DND-41 (cell line): ENCODE results near the gene HABP4.

Experiments
- EZH2 ChIP-seq: IDR thresholded peaks from 3 replicates; pipeline ENCODE4 v1.6.1; 2012; ENCODE audit warnings: borderline replicate concordance, low read depth, mild to moderate bottlenecking, moderate library complexity, low read length, inconsistent platforms; ENCODE audit not compliant: severe bottlenecking
- TF ChIP-seq, protein P1 (sequence below): IDR thresholded peaks from 2 replicates; pipeline ENCODE4 v1.5.1; 2012; ENCODE audit warnings: borderline replicate concordance, low read length, moderate library complexity, mild to moderate bottlenecking; ENCODE audit not compliant: poor library complexity, severe bottlenecking; ENCODE audit errors: extremely low read depth

DNA sequence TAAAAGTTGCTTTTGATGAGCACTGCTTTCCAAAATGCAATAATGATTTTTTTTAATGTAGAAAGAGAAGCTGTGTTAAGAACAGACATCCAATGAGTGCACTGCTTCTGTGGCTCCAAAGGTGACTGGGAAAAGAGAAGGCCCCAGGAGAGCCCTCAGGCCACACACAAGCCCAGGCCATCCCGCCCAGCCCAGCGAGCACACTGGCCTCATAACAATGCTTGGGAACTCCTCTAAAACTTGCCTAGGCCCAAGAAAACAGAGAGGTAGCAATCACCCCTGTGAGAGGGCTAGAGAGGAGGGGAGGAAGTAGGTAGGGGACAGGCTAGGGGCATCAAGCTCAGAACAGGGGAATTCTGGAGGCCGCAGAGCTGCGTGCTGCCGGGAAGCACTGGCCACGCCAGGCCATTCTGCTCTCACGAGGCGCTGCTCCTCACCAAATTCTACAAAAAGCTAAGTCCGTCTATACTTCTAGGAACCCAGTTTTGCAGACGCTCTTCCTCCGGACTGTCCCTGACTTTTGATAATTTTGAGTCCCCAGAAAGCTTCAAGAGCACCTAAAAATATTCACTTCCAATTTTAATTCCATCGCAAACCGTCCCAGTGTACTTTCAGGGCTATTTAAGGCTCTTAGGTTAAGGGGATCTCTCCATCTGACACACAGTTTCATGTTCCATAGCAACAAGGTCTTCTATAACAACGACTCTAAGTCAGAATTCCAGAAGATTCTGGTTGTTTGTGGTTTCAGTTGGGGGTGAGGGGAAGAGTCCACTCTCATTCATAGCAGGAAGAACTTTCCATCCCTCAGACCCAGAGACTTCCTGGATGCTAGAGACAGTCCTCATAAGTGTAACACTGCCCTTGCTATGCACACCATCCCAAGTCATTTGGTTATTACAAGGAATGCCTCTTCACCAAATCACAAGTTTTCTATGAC is 51.0 kb downstream of the HABP4 start:
- TF ChIP-seq, protein P1, sequence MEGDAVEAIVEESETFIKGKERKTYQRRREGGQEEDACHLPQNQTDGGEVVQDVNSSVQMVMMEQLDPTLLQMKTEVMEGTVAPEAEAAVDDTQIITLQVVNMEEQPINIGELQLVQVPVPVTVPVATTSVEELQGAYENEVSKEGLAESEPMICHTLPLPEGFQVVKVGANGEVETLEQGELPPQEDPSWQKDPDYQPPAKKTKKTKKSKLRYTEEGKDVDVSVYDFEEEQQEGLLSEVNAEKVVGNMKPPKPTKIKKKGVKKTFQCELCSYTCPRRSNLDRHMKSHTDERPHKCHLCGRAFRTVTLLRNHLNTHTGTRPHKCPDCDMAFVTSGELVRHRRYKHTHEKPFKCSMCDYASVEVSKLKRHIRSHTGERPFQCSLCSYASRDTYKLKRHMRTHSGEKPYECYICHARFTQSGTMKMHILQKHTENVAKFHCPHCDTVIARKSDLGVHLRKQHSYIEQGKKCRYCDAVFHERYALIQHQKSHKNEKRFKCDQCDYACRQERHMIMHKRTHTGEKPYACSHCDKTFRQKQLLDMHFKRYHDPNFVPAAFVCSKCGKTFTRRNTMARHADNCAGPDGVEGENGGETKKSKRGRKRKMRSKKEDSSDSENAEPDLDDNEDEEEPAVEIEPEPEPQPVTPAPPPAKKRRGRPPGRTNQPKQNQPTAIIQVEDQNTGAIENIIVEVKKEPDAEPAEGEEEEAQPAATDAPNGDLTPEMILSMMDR = no peak
- TF ChIP-seq EZH2 = no peak
